ENCODE measurements around the gene LRRC52.

DNA sequence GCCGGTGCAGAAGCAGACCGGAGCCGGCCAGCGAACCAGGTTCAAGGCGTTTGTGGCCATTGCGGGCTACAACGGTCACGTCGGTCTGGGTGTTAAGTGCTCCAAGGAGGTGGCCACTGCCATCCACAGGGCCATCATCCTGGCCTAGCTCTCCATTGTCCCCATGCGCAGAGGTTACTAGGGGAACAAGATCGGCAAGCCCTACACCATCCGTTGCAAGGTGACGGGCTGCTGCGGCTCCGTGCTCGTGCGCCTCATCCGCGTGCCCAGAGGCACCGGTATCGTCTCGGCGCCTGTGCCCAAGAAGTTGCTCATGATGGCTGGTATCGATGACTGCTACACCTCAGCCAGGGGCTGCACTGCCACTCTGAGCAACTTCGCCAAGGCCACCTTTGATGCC is 38.1 kb downstream of the LRRC52 start:
- TF ChIP-seq, protein P1, sequence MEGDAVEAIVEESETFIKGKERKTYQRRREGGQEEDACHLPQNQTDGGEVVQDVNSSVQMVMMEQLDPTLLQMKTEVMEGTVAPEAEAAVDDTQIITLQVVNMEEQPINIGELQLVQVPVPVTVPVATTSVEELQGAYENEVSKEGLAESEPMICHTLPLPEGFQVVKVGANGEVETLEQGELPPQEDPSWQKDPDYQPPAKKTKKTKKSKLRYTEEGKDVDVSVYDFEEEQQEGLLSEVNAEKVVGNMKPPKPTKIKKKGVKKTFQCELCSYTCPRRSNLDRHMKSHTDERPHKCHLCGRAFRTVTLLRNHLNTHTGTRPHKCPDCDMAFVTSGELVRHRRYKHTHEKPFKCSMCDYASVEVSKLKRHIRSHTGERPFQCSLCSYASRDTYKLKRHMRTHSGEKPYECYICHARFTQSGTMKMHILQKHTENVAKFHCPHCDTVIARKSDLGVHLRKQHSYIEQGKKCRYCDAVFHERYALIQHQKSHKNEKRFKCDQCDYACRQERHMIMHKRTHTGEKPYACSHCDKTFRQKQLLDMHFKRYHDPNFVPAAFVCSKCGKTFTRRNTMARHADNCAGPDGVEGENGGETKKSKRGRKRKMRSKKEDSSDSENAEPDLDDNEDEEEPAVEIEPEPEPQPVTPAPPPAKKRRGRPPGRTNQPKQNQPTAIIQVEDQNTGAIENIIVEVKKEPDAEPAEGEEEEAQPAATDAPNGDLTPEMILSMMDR (IDR thresholded peaks at IDR 0.05) = no peak
- no peak for TF ChIP-seq POLR2A (IDR thresholded peaks at IDR 0.05)

Data from body of pancreas (tissue), 4 donors.